ENCODE data around the gene OGG1.

GRCh38 chr3:9710174-9710739 lies 39.5 kb upstream of the OGG1 start:
- TF ChIP-seq POLR2A (IDR thresholded peaks at IDR 0.05), result no peak
- TF ChIP-seq, protein P1, sequence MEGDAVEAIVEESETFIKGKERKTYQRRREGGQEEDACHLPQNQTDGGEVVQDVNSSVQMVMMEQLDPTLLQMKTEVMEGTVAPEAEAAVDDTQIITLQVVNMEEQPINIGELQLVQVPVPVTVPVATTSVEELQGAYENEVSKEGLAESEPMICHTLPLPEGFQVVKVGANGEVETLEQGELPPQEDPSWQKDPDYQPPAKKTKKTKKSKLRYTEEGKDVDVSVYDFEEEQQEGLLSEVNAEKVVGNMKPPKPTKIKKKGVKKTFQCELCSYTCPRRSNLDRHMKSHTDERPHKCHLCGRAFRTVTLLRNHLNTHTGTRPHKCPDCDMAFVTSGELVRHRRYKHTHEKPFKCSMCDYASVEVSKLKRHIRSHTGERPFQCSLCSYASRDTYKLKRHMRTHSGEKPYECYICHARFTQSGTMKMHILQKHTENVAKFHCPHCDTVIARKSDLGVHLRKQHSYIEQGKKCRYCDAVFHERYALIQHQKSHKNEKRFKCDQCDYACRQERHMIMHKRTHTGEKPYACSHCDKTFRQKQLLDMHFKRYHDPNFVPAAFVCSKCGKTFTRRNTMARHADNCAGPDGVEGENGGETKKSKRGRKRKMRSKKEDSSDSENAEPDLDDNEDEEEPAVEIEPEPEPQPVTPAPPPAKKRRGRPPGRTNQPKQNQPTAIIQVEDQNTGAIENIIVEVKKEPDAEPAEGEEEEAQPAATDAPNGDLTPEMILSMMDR (IDR thresholded peaks at IDR 0.05), result no peak
- no peak for TF ChIP-seq EP300 (IDR thresholded peaks at IDR 0.05)
